Raji (cell line): Measurements from ENCODE around the gene S1PR2.

Experiments
- POLR2A ChIP-seq: IDR thresholded peaks from 2 replicates; pipeline ENCODE4 v1.6.1; 2011; ENCODE audit warnings: low read depth, low read length, control low read depth; ENCODE audit not compliant: insufficient read depth

The S1PR2 gene

GRCh38 chr19:10237702-10238101 lies 6.6 kb upstream of the S1PR2 start:
- TF ChIP-seq POLR2A = peak; percentile 24; the same call in 1 of the 2 replicates

GRCh38 chr19:10235003-10235402 lies 3.9 kb upstream of the S1PR2 start:
- TF ChIP-seq POLR2A = peak; percentile 55

- TF ChIP-seq POLR2A = 0 out of 2 replicates have a peak, but pooled peaks have one; percentile 12
These were observed 2.8 kb upstream of the S1PR2 start for GRCh38 chr19:10233946-10234345.

GRCh38 chr19:10231612-10232228 lies 589 bp upstream of the S1PR2 start:
- TF ChIP-seq POLR2A = no peak; the same call in 1 of the 2 replicates

- TF ChIP-seq POLR2A = no peak; the same call in none of the 2 replicates
These were observed 814 bp downstream of the S1PR2 start for GRCh38 chr19:10230173-10230860.

GRCh38 chr19:10228920-10229319 lies 2.2 kb downstream of the S1PR2 start:
- TF ChIP-seq POLR2A = no peak; the same call in 1 of the 2 replicates

GRCh38 chr19:10228393-10228792 lies 2.7 kb downstream of the S1PR2 start:
- TF ChIP-seq POLR2A = no peak; the same call in 1 of the 2 replicates

GRCh38 chr19:10227026-10227971 lies 3.8 kb downstream of the S1PR2 start:
- TF ChIP-seq POLR2A = no peak

GRCh38 chr19:10226376-10227025 lies 4.6 kb downstream of the S1PR2 start:
- TF ChIP-seq POLR2A = no peak

GRCh38 chr19:10226021-10226375 lies 5.1 kb downstream of the S1PR2 start:
- TF ChIP-seq POLR2A = no peak

- TF ChIP-seq POLR2A = no peak
These were observed 6.8 kb downstream of the S1PR2 start for GRCh38 chr19:10224337-10224736.

GRCh38 chr19:10223488-10224213 lies 7.5 kb downstream of the S1PR2 start:
- TF ChIP-seq POLR2A = no peak

- no peak for TF ChIP-seq POLR2A
These were observed 8.8 kb downstream of the S1PR2 start for GRCh38 chr19:10222201-10222890.

GRCh38 chr19:10220695-10221094 lies 10.4 kb downstream of the S1PR2 start:
- no peak for TF ChIP-seq POLR2A

- 0 out of 2 replicates have a peak, but pooled peaks have one; percentile 29 for TF ChIP-seq POLR2A
These were observed 11.5 kb downstream of the S1PR2 start for GRCh38 chr19:10219678-10220077.
